ENCODE measurements around the gene EYA4.

EYA4 gene

DNA sequence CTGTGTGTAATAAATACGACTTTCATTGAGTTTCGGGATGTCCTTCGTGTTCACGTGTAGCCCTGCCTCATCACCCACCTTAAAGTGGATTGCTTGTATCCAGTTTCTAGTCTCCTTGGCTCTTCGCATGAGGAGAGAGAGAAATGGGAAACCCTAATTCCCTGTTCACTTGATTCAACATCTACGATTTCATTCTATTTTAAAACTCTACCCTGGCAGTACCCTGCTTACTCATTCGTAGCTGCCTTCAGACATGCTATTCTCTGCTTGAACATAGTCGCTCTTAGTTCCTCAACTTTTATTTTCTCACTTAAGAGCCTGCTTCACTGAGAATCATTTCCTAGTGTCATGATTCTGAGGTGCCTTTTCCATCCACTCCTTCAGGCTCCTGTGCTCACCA lies 163.6 kb downstream of the EYA4 start:
- Mint-ChIP-seq H3K27me3 (no peaks in the 10 kb centered on the region), H3K4me1 (no peaks in the 10 kb centered on the region), H3K27ac (no peak overlapping the region), H3K4me3 (no peak overlapping the region), H3K36me3 (ENCODE audit: low read depth) (no peaks in the 10 kb centered on the region), H3K9me3 (no peaks in the 10 kb centered on the region)
- no peak for DNase-seq
- no peak for ATAC-seq

GRCh38 chr6:133407320-133408100 lies 166.4 kb downstream of the EYA4 start:
- ATAC-seq = no peak
- no peaks in the 10 kb centered on the region for H3K36me3 Mint-ChIP-seq (ENCODE audit: low read depth)
- DNase-seq = no peak
- H3K9me3 Mint-ChIP-seq = no peaks in the 10 kb centered on the region
- H3K27me3 Mint-ChIP-seq = no peaks in the 10 kb centered on the region
- H3K27ac Mint-ChIP-seq = no peak overlapping the region
- no peaks in the 10 kb centered on the region for H3K4me1 Mint-ChIP-seq
- H3K4me3 Mint-ChIP-seq = no peak overlapping the region

DNA sequence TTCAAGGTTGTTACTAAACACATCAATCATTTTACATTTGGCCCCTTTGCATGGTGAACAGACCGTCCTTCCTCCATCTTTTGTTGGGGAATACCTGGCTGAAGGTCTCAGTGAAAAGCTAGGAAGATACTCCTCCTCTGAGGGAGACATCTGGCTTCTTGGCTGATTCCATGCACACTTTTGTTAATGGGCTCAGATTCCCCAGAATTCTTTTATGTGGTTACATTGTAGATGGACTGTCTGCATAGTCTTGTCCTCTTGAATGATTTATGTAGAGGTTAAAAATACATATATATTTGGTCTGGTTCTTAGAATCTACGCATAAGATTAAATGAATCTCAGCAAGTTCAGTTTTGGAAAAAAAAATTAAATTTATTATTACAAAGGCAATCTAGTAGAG lies 167.0 kb downstream of the EYA4 start:
- no peaks in the 10 kb centered on the region for H3K27me3 Mint-ChIP-seq

DNA sequence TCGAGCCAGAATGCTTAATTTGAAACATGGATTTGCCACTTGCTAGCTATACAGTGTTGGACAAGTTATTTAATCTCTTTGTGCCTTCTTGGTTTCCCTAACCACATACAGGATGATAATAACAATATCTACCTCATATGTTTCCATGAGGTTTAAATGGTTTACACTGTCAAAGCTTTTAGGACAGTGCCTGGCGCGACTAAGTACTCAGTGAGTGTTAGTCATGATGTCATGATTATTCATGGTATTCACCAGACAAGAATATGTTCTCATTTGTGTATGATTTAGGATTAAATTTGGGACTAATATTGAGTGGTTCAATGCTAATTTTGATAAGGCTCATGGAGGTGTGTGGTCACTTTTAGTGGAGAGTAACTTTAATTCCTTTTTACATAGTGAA lies 167.4 kb downstream of the EYA4 start:
- Mint-ChIP-seq H3K27ac (no peak overlapping the region), H3K36me3 (ENCODE audit: low read depth) (no peaks in the 10 kb centered on the region), H3K4me1 (no peaks in the 10 kb centered on the region), H3K27me3 (no peaks in the 10 kb centered on the region), H3K9me3 (no peaks in the 10 kb centered on the region), H3K4me3 (no peak overlapping the region)
- DNase-seq (no peak), ATAC-seq (no peak)

More for the DNA sequence above, 167.0 kb downstream of the EYA4 start:
- Mint-ChIP-seq H3K9me3 (no peaks in the 10 kb centered on the region), H3K4me1 (no peaks in the 10 kb centered on the region), H3K36me3 (ENCODE audit: low read depth) (no peaks in the 10 kb centered on the region), H3K4me3 (no peak overlapping the region), H3K27ac (no peak overlapping the region)
- no peak for DNase-seq
- ATAC-seq = no peak

DNA sequence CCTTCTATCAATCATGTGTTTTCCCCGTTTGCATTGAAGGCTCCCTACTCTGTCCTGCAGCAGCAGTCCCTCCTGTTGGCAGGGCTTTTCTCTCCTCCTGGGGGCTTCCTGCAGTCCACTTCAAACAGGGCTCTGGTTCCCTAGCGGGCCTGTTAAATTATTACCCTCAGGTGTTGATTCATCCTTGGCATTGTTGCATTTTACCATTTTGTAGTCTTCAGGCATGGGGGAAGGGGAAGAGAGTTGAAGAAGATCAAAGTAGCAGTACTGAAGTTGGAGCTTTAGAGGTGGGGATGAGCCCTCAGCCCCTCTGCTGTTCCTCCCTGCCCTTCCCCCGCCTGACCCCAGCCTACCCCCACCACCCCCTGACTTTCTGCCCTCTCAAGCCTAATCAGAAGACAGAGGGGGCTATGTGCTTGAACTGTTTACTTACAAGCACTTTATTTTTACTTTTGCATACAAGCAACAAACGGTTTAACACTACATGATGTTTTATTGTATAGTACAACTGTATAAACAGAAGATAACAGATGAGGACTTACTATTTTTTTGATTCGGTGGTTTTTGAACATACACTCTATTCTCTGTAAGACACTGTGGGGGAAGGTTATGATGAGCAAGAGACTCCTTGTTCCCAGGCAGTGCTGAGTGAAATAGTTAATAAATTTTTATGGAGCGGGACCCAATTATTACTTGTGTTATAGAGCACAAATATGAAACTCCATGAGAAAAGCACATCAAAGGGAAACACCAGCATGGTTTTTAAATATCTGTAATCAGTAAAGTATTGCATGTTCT lies 169.7 kb downstream of the EYA4 start:
- ATAC-seq (no peak), DNase-seq (no peak)
- Mint-ChIP-seq H3K4me3 (no peak overlapping the region), H3K27ac (no peak overlapping the region), H3K9me3 (no peaks in the 10 kb centered on the region), H3K27me3 (no peaks in the 10 kb centered on the region), H3K4me1 (no peaks in the 10 kb centered on the region), H3K36me3 (ENCODE audit: low read depth) (no peaks in the 10 kb centered on the region)

DNA sequence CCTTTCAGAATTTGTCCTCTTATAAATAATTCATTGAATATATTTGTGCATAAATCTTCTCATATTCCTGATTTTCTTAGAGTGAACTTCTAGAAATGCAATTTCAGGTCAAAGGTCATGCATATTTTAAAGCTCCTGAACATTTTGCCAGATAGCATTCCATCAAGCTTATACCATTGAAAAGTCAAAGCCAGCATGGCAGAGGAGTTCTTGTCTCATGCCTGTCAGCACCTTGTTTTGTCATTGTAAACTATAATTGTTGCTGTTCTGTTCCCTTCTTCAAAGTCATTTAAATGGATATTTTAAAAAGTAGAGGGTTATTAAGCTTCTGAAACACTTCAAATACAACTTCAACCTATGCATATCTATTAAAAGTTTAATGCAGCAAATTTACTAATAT lies 170.6 kb downstream of the EYA4 start:
- no peaks in the 10 kb centered on the region for H3K27me3 Mint-ChIP-seq
- ATAC-seq (no peak), DNase-seq (no peak)
- H3K4me1 Mint-ChIP-seq = no peaks in the 10 kb centered on the region
- no peak overlapping the region for H3K4me3 Mint-ChIP-seq
- H3K36me3 Mint-ChIP-seq (ENCODE audit: low read depth) = no peaks in the 10 kb centered on the region
- H3K27ac Mint-ChIP-seq = no peak overlapping the region
- H3K9me3 Mint-ChIP-seq = no peaks in the 10 kb centered on the region

DNA sequence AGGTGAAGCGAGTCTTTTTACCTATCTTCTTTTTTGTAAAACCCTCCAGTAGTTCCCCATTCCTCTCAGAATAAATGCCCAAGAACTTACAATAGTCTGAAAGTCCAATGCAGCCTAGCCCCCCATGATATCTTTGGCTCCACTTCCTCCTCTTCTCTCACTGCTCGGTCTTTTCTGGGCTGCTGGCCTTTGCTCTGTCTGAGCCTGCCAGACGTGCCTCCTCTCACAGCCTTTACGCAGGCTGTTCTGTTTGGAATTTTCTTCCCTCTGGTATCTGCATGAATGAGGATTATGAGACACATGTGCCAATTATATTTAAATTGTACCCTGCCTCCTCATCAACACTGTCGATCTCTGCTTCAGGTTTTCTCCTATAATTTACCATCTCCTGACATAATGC lies 174.1 kb downstream of the EYA4 start:
- ATAC-seq (no peak), DNase-seq (no peak)
- no peaks in the 10 kb centered on the region for H3K27me3 Mint-ChIP-seq
- H3K9me3 Mint-ChIP-seq = no peaks in the 10 kb centered on the region
- H3K4me3 Mint-ChIP-seq = no peak overlapping the region
- H3K36me3 Mint-ChIP-seq (ENCODE audit: low read depth) = no peaks in the 10 kb centered on the region
- no peak overlapping the region for H3K27ac Mint-ChIP-seq
- no peaks in the 10 kb centered on the region for H3K4me1 Mint-ChIP-seq

- Mint-ChIP-seq H3K27ac (no peak overlapping the region), H3K9me3 (no peaks in the 10 kb centered on the region), H3K27me3 (no peaks in the 10 kb centered on the region)
These were observed 177.0 kb downstream of the EYA4 start for GRCh38 chr6:133418108-133418507.

GRCh38 chr6:133423242-133423641 lies 182.1 kb downstream of the EYA4 start:
- H3K27ac Mint-ChIP-seq = no peak overlapping the region
- no peak overlapping the region for H3K4me3 Mint-ChIP-seq
- DNase-seq = no peak
- no peaks in the 10 kb centered on the region for H3K27me3 Mint-ChIP-seq
- no peaks in the 10 kb centered on the region for H3K4me1 Mint-ChIP-seq
- no peaks in the 10 kb centered on the region for H3K36me3 Mint-ChIP-seq (ENCODE audit: low read depth)
- H3K9me3 Mint-ChIP-seq = no peaks in the 10 kb centered on the region
- ATAC-seq = no peak

More at GRCh38 chr6:133418108-133418507, 177.0 kb downstream of the EYA4 start:
- no peaks in the 10 kb centered on the region for H3K36me3 Mint-ChIP-seq (ENCODE audit: low read depth)
- H3K4me3 Mint-ChIP-seq = no peak overlapping the region
- no peak for DNase-seq
- no peak for ATAC-seq
- no peaks in the 10 kb centered on the region for H3K4me1 Mint-ChIP-seq

GRCh38 chr6:133424359-133424758 lies 183.2 kb downstream of the EYA4 start:
- H3K27me3 Mint-ChIP-seq = no peaks in the 10 kb centered on the region
- peaks cover 3% of the 10 kb centered on the region for H3K9me3 Mint-ChIP-seq
- H3K27ac Mint-ChIP-seq = no peak overlapping the region
- DNase-seq (no peak), ATAC-seq (no peak)
- H3K4me3 Mint-ChIP-seq = no peak overlapping the region
- no peaks in the 10 kb centered on the region for H3K36me3 Mint-ChIP-seq (ENCODE audit: low read depth)
- H3K4me1 Mint-ChIP-seq = no peaks in the 10 kb centered on the region

GRCh38 chr6:133426038-133426437 lies 184.9 kb downstream of the EYA4 start:
- ATAC-seq = no peak
- no peak for DNase-seq
- no peaks in the 10 kb centered on the region for H3K36me3 Mint-ChIP-seq (ENCODE audit: low read depth)
- no peaks in the 10 kb centered on the region for H3K4me1 Mint-ChIP-seq
- H3K27me3 Mint-ChIP-seq = no peaks in the 10 kb centered on the region
- H3K9me3 Mint-ChIP-seq = peaks cover 4% of the 10 kb centered on the region
- H3K4me3 Mint-ChIP-seq = no peak overlapping the region
- H3K27ac Mint-ChIP-seq = no peak overlapping the region

DNA sequence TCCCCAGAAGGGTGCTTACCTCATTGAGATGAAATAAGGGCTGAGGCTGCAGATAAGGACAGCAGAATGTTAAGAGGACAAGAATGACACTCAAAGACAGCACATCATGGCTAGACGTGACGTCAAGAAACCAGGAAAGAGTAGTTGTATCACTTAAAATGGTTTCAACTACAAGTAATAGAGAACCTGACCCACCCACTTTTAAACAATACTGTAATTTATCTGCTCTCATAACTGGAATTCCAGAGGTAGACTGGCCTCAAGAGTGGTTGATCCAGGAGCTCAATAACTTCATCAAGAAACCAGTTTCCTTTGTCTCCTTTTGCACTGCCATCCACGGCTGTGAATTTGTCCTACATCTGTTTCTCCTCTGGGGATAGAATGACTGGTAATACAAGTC lies 187.1 kb downstream of the EYA4 start:
- H3K27ac Mint-ChIP-seq = no peak overlapping the region
- H3K27me3 Mint-ChIP-seq = no peaks in the 10 kb centered on the region
- H3K4me3 Mint-ChIP-seq = no peak overlapping the region
- DNase-seq (no peak), ATAC-seq (no peak)
- H3K9me3 Mint-ChIP-seq = peaks cover 4% of the 10 kb centered on the region
- H3K36me3 Mint-ChIP-seq (ENCODE audit: low read depth) = no peaks in the 10 kb centered on the region
- no peaks in the 10 kb centered on the region for H3K4me1 Mint-ChIP-seq

GRCh38 chr6:133430530-133430929 lies 189.4 kb downstream of the EYA4 start:
- Mint-ChIP-seq H3K27me3 (no peaks in the 10 kb centered on the region), H3K36me3 (ENCODE audit: low read depth) (no peaks in the 10 kb centered on the region), H3K4me3 (no peak overlapping the region), H3K27ac (no peak overlapping the region), H3K4me1 (no peaks in the 10 kb centered on the region), H3K9me3 (peaks cover 4% of the 10 kb centered on the region)
- ATAC-seq = no peak
- no peak for DNase-seq

- peaks cover 4% of the 10 kb centered on the region for H3K9me3 Mint-ChIP-seq
- H3K27ac Mint-ChIP-seq = no peak overlapping the region
- no peaks in the 10 kb centered on the region for H3K27me3 Mint-ChIP-seq
- DNase-seq = no peak
- no peaks in the 10 kb centered on the region for H3K4me1 Mint-ChIP-seq
- ATAC-seq = no peak
- no peak overlapping the region for H3K4me3 Mint-ChIP-seq
- H3K36me3 Mint-ChIP-seq (ENCODE audit: low read depth) = no peaks in the 10 kb centered on the region
These were observed 189.9 kb downstream of the EYA4 start for GRCh38 chr6:133431031-133431430.
